Small intestine (tissue), 7 donors: ENCODE results near the gene SLC25A22. TPM values are rescaled to one million over a fixed set of nuclear protein-coding genes. Genes with fewer than 3 reads are reported as not detected.

Experiments
- DNase-seq, 2 donors: peaks; one replicate each; pipeline versions ENCODE4 v3.0.0 to v3.0.0-alpha.2; 2013
- FAIRE-seq: peaks from 2 replicates; lab custom pipeline; 2012; peaks lifted over from hg19 to GRCh38; lab: Jason Lieb, UNC
- H3K27ac ChIP-seq, 3 donors: one replicate each; pipeline ENCODE4 v1.5.1; 2013; ENCODE audit warnings: low read length in 2 of 3, mild to moderate bottlenecking in 2 of 3, control low read depth in 1 of 3, inconsistent platforms in 1 of 3, low read depth in 1 of 3, moderate library complexity in 1 of 3
- H3K27me3 ChIP-seq, 3 donors: one replicate each; pipeline ENCODE4 v1.6.1; 2013; ENCODE audit warnings: low read length in 3 of 3, inconsistent platforms in 1 of 3; ENCODE audit not compliant: control insufficient read depth in 3 of 3, insufficient read depth in 3 of 3
- H3K36me3 ChIP-seq, 3 donors: one replicate each; pipeline ENCODE4 v1.6.1; 2013; ENCODE audit warnings: low read length in 3 of 3, inconsistent platforms in 1 of 3, low read depth in 1 of 3, mild to moderate bottlenecking in 1 of 3, moderate library complexity in 1 of 3; ENCODE audit not compliant: control insufficient read depth in 3 of 3, insufficient read depth in 2 of 3
- H3K4me1 ChIP-seq, 3 donors: one replicate each; pipeline ENCODE4 v1.6.1; 2013; ENCODE audit warnings: low read length in 2 of 3, inconsistent platforms in 1 of 3, low read depth in 1 of 3, mild to moderate bottlenecking in 1 of 3, moderate library complexity in 1 of 3; ENCODE audit not compliant: control insufficient read depth in 3 of 3, insufficient read depth in 2 of 3
- H3K4me3 ChIP-seq, 3 donors: one replicate each; pipeline ENCODE4 v1.5.1; 2013; ENCODE audit warnings: low read length in 3 of 3, control low read depth in 1 of 3, inconsistent platforms in 1 of 3, low read depth in 1 of 3, mild to moderate bottlenecking in 1 of 3, moderate library complexity in 1 of 3
- H3K9me3 ChIP-seq, 2 donors: one replicate each; pipeline ENCODE4 v1.6.1; 2013; ENCODE audit warnings: low read depth in 1 of 2, low read length in 1 of 2; ENCODE audit not compliant: control insufficient read depth in 2 of 2, insufficient read depth in 1 of 2
- WGBS, 3 donors: extraction: QIAGEN DNeasy Blood & Tissue Kit; methylation state at CpG; one replicate each; pipeline ENCODE4 v1.1.7; 2013; 5-methylcytosine and 5-hydroxymethylcytosine counted together
- polyA plus RNA-seq, 4 donors: library from polyadenylated mRNA; stranded (reverse) in 3 of 4; unstranded in 1 of 4; fragments of 200-250 nt in 3 of 4; fragments of 120-200 nt in 1 of 4; gene quantifications; one replicate each; pipeline versions ENCODE4 v1.2.1 to v1.2.3, GENCODE V29; 2013
- donor health status: healthy with polysubstance abuse.
- donor health status: control.
- donor health status: control.
- donor health status: Bipolar disorder and iron deficiency.
- donor health status: healthy.

Gene SLC25A22
- polyA plus RNA-seq, 4 donors: 10.5 to 21.9 (median 10.8) TPM

DNA sequence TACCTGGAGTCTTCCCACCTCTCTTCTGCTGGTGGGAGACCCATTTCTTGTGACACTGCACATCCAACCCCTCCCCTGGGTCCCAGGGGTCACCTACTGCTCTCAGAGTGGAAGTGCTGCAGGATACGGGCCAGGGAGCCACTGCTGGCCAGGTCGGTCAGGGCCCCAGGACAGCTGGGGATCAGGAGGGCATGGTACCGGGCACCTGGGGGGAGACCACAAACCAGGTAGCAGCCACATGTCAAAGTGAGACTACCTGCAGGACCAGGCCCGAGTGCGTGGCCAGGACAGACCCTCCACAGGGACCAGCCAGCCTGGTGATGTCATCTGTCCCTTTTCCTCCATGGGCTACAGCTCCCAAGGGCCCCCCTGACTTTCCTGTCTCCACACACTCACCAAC is 24.7 kb downstream of the SLC25A22 start:
- no peak overlapping the region for H3K27ac ChIP-seq
- DNase-seq (no peak), FAIRE-seq (no peak)
- H3K27me3 ChIP-seq: no peaks in the 10 kb centered on the region
- H3K9me3 ChIP-seq: no peaks in the 10 kb centered on the region
- WGBS, 3 donors: 89 to 93% (median 89%) methylated on average over 5 of the region's 5 CpGs
- H3K4me1 ChIP-seq: peaks cover 2 to 20% (median 5%) of the 10 kb centered on the region in 3 donors
- H3K36me3 ChIP-seq: peaks cover 9 to 71% (median 10%) of the 10 kb centered on the region in 3 donors
- H3K4me3 ChIP-seq: no peak overlapping the region

DNA sequence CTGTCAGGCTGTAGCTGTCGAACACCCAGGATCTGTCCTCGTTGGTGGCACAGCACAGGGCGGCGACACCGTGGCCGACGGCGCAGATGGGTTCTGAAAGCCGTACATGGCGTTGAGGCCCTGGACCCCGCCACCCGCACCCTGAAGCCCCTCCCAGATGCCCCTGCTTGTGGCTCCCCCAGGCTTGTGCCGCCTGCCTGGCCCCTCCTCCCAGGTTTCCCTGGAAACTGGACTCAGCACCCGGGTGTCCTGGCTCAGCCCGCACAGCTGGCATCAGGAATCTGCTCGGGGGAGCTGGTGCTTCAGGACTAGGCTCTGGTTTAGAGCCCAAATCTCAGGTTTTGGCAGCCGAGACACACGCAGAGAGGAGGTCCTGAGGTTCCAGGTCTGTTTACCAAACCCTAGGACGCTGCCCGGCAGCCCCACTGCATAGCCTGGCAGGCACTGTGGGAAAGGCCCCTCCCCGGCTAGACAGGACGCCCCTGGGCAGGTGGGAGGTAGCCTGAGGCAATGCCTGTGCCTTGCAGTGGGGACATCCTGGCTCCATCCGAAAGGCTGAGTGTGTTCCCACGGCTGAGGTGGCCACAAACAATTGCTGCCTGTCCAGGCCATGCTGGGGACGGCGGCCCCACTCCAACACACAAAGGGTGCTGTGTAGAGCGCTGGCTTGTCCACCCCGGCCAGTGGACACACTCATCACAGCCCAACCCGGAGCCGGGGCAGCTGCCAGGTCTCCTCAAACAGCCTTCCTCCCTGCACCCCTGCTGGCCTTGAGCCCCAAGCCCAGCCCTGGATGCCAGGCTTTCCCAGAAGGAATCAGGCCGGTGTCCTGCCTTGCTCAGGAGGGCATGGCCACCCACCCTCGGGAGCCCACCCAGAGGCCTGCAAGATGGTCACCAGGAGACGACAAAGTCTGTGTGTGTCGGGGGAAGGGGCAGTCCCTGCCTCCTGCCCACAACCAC is 25.4 kb downstream of the SLC25A22 start:
- H3K36me3 ChIP-seq: peaks cover 9 to 71% (median 10%) of the 10 kb centered on the region in 3 donors
- no peak for DNase-seq
- H3K4me3 ChIP-seq: no peak overlapping the region

DNA sequence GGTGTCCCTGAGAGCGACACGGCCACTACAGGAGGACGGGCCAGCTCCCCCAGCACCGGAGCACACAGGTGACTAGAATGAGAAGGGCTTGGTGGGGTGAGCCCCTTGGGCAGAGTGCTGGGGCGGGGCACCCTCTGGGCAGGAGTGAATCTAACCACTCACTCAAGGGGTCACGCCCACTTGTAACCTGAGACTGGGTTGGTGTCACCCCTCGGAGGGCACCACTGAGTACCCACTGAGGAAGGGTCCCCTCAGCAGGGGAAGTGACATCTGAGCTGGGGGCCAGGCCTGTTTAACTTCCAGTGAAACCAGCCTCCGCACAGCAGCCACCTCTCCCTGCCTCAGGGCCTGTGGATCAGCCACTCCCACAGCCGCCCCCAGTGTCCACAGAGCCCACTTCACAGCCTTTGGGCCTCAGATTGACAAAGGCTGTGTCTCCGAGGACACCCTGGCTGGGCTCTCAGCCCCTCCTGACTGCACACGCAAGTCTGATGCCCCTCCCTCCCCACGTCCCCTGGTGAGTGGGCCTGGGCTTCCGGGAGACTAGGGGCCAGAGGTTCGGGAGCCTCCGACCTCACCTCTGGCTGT is 26.4 kb downstream of the SLC25A22 start:
- no peaks in the 10 kb centered on the region for H3K9me3 ChIP-seq
- FAIRE-seq: no peak
- H3K4me3 ChIP-seq: no peak overlapping the region
- 87 to 89% (median 89%) methylated on average over 12 to 15 of the region's 15 CpGs for WGBS, 3 donors
- peaks cover 2 to 12% (median 3%) of the 10 kb centered on the region in 3 donors for H3K4me1 ChIP-seq
- DNase-seq: no peak
- H3K36me3 ChIP-seq: peaks cover 10 to 81% (median 11%) of the 10 kb centered on the region in 3 donors
- H3K27me3 ChIP-seq: no peaks in the 10 kb centered on the region
- H3K27ac ChIP-seq: no peak overlapping the region

More for the DNA sequence above, 25.4 kb downstream of the SLC25A22 start:
- no peak for FAIRE-seq
- Histone ChIP-seq H3K27me3 (no peaks in the 10 kb centered on the region), H3K27ac (no peak overlapping the region), H3K9me3 (no peaks in the 10 kb centered on the region), H3K4me1 (peaks cover 2 to 13% (median 3%) of the 10 kb centered on the region in 3 donors)
- WGBS, 3 donors: 87% methylated on average over 32 to 34 of the region's 34 CpGs

DNA sequence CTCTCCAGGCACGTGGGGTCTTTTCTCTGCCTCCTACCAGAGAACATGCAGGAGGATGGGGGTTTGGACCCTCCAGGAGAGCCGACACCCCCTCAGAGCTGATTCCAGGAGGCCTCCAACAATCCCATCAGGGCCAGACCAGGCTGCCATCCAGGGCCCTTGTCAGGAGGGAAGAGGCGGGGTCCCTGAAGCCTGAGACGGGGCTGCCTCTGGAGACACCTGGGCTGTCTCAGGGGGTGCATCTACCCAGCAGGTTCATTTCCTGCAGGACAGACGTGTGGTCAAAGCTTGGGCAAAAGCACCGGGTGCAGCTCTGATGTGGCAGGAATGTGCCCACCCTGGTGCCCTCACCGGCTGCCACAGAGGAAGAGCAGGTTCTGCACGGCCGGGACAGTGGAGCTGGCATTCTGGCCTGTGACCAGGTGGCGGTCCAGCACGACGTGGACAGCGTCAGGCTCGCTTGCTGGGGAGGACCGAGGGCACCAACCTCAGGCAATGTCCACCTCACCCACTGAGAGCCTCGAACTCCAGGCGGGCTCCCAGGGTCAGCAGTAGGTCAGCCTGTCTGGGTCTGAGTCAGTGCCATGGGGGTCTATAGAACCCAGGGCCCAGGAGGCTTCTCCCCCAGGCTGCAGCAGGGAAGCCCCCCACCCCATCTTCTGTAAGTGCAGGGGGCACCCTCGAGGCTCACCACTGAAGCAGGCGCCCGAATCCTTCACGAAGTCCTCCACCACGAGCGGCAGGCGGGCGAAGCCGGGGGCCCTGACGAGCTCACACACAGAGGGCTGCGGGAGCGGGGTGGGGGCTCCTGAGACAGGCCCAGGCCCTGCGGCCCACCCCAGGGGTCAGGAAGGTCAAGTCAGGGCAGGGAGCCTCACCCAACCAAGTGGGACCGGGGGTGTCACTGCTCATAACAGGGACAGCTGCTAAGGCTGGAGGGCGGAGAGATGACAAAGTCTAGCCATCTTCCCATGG is 27.2 kb downstream of the SLC25A22 start:
- DNase-seq (no peak), FAIRE-seq (no peak)
- no peak overlapping the region for H3K27ac ChIP-seq
- H3K4me3 ChIP-seq: no peak overlapping the region
- no peaks in the 10 kb centered on the region for H3K27me3 ChIP-seq
- 90 to 92% (median 91%) methylated on average over 30 to 32 of the region's 32 CpGs for WGBS, 3 donors
- H3K4me1 ChIP-seq: peaks cover 0 to 5% (median 3%) of the 10 kb centered on the region in 3 donors
- H3K9me3 ChIP-seq: no peaks in the 10 kb centered on the region
- peaks cover 10 to 88% (median 12%) of the 10 kb centered on the region in 3 donors for H3K36me3 ChIP-seq

DNA sequence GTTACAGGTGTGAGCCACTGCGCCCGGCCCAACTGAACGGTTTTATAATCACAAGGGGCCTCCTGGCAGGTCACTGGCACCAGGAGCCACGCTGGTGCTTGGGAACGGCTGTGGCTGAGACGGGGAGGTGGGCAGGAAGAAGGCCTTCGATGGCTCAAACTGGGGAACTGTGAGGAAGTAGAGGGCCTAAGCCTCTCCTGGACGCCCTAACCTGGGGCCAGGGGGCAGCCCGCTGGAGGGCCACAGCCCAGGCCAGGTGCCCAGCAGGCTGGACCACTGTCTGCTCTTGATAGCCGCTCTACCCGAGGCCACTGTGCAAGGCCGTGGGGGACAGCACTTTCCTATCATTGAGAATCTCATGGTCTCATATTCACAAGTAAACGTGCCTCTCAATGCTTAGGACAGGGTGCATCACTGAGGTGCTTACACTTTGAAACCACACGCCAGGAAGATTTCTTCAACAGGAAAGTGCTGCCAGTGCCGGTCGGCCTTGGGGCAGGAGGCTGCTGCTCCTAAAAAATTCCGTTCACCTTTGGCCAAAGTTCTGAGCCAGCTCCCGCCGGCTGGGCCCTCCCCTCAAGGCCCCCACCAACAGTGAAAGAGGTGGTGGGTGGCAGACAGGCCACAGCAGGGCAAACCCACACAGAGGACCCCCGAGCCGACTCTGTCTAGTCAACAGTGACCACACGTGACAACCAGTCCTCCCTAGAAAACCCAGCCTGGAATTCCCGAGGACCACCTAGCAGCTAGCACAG is 28.0 kb downstream of the SLC25A22 start:
- peaks cover 10 to 93% (median 12%) of the 10 kb centered on the region in 3 donors for H3K36me3 ChIP-seq
- H3K27ac ChIP-seq: no peak overlapping the region
- 84 to 90% (median 86%) methylated on average over 23 of the region's 23 CpGs for WGBS, 3 donors
- FAIRE-seq: no peak
- no peaks in the 10 kb centered on the region for H3K27me3 ChIP-seq
- no peak for DNase-seq
- H3K4me1 ChIP-seq: no peaks in the 10 kb centered on the region
- H3K9me3 ChIP-seq: no peaks in the 10 kb centered on the region
- H3K4me3 ChIP-seq: no peak overlapping the region

DNA sequence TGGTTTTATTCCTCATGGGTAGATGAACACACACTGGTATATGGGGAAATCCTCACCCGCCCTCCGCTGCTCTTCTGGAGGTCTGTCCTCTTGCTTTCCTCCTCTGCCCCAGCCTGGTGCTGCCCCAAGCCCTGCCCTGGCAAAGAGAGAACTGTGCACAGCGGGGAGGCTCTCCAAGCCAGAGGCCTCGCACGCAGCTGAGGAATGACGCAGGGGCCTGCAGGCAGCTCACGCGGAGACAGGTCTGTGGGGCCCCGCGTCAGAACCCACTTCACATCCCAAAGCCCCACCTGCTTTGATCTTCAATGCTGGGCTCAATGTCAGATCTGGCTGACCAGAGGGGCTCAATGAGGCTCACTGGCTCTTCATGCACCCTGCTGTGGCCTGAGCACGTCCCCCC is 30.8 kb downstream of the SLC25A22 start:
- H3K4me1 ChIP-seq: peaks cover 0 to 11% (median 0%) of the 10 kb centered on the region in 3 donors
- H3K27ac ChIP-seq: no peak overlapping the region
- no peak overlapping the region for H3K4me3 ChIP-seq
- H3K36me3 ChIP-seq: peaks cover 5 to 90% (median 15%) of the 10 kb centered on the region in 3 donors
- no peak for FAIRE-seq
- no peaks in the 10 kb centered on the region for H3K9me3 ChIP-seq
- no peaks in the 10 kb centered on the region for H3K27me3 ChIP-seq
- 93 to 97% (median 94%) methylated on average over 11 of the region's 11 CpGs for WGBS, 3 donors
- DNase-seq: no peak

DNA sequence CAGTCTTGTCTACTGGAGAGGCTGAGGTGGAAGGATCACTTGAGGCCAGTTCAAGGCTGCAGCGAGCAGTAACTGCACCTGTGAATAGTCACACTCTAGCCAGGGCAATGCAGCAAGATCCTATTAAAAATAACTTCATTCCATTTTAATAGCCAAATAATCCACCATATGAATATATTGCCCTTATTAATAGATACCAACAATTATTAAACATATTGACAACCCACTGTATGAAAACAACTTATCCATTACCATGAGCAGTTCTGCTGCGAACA is 31.2 kb downstream of the SLC25A22 start:
- Histone ChIP-seq H3K36me3 (peaks cover 4 to 89% (median 15%) of the 10 kb centered on the region in 3 donors), H3K27ac (no peak overlapping the region), H3K9me3 (no peaks in the 10 kb centered on the region), H3K4me3 (no peak overlapping the region), H3K27me3 (no peaks in the 10 kb centered on the region), H3K4me1 (peaks cover 0 to 12% (median 0%) of the 10 kb centered on the region in 3 donors)
- 96 to 100% (median 100%) methylated on average over 2 of the region's 2 CpGs for WGBS, 3 donors
- no peak for DNase-seq
- no peak for FAIRE-seq
